NCI-H1092 treated with DMSO at 0.1 percent for 48 hours (cell line): ENCODE data around the gene TTLL8.
A peak's percentile ranks its signal among the peaks of the same experiment; 100 is the strongest.
"Not testable (repeated sequence)": the region's sequence is repeated elsewhere in the genome, so short reads cannot be mapped to it uniquely, and the experiment has no call there.

Experiments
- DNase-seq: peaks from one replicate; lab custom pipeline; 2025; lab: John Stamatoyannopoulos, UW

Gene TTLL8

GRCh38 chr22:49986325-49986724, 71.8 kb downstream of the TTLL8 start:
- no peak for DNase-seq

- DNase-seq, result no peak
Measured at GRCh38 chr22:49983148-49984042, 74.7 kb downstream of the TTLL8 start.

- not testable (repeated sequence) for DNase-seq
Measured at GRCh38 chr22:49981799-49982198, 76.3 kb downstream of the TTLL8 start.

- DNase-seq, result no peak
Measured at GRCh38 chr22:49979587-49980264, 78.4 kb downstream of the TTLL8 start.

- DNase-seq, result no peak
Measured at GRCh38 chr22:49977578-49977977, 80.5 kb downstream of the TTLL8 start.

- no peak for DNase-seq
Measured at GRCh38 chr22:49976439-49977175, 81.5 kb downstream of the TTLL8 start.

GRCh38 chr22:49975543-49976389, 82.3 kb downstream of the TTLL8 start:
- no peak for DNase-seq

- no peak for DNase-seq
Measured at GRCh38 chr22:49973018-49973961, 84.8 kb downstream of the TTLL8 start.

- DNase-seq, result no peak
Measured at GRCh38 chr22:49972163-49973017, 85.7 kb downstream of the TTLL8 start.

- DNase-seq, result no peak
Measured at GRCh38 chr22:49971232-49972162, 86.6 kb downstream of the TTLL8 start.

GRCh38 chr22:49970528-49971231, 87.4 kb downstream of the TTLL8 start:
- DNase-seq, result peak; percentile 2

GRCh38 chr22:49969751-49970527, 88.2 kb downstream of the TTLL8 start:
- DNase-seq, result no peak

- no peak for DNase-seq
Measured at GRCh38 chr22:49968831-49969661, 89.1 kb downstream of the TTLL8 start.
